ENCODE measurements around the gene NFATC3.
"Not testable (repeated sequence)": the region's sequence is repeated elsewhere in the genome, so short reads cannot be mapped to it uniquely, and the experiment has no call there.

NFATC3 gene

GRCh38 chr16:68111379-68111778 is 26.2 kb downstream of the NFATC3 start:
- Histone ChIP-seq H3K36me3 (no peaks in the 10 kb centered on the region), H3K27me3 (no peaks in the 10 kb centered on the region), H3K9me3 (no peaks in the 10 kb centered on the region; the same call in 1 of the 2 replicates), H3K4me1 (no peaks in the 10 kb centered on the region), H3K4me3 (ENCODE audit: low read depth, low read length) (no peak overlapping the region)
- TF ChIP-seq, protein P1, sequence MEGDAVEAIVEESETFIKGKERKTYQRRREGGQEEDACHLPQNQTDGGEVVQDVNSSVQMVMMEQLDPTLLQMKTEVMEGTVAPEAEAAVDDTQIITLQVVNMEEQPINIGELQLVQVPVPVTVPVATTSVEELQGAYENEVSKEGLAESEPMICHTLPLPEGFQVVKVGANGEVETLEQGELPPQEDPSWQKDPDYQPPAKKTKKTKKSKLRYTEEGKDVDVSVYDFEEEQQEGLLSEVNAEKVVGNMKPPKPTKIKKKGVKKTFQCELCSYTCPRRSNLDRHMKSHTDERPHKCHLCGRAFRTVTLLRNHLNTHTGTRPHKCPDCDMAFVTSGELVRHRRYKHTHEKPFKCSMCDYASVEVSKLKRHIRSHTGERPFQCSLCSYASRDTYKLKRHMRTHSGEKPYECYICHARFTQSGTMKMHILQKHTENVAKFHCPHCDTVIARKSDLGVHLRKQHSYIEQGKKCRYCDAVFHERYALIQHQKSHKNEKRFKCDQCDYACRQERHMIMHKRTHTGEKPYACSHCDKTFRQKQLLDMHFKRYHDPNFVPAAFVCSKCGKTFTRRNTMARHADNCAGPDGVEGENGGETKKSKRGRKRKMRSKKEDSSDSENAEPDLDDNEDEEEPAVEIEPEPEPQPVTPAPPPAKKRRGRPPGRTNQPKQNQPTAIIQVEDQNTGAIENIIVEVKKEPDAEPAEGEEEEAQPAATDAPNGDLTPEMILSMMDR (IDR thresholded peaks at IDR 0.05; ENCODE audit: low read depth, low read length) = no peak
- no peak for DNase-seq

DNA sequence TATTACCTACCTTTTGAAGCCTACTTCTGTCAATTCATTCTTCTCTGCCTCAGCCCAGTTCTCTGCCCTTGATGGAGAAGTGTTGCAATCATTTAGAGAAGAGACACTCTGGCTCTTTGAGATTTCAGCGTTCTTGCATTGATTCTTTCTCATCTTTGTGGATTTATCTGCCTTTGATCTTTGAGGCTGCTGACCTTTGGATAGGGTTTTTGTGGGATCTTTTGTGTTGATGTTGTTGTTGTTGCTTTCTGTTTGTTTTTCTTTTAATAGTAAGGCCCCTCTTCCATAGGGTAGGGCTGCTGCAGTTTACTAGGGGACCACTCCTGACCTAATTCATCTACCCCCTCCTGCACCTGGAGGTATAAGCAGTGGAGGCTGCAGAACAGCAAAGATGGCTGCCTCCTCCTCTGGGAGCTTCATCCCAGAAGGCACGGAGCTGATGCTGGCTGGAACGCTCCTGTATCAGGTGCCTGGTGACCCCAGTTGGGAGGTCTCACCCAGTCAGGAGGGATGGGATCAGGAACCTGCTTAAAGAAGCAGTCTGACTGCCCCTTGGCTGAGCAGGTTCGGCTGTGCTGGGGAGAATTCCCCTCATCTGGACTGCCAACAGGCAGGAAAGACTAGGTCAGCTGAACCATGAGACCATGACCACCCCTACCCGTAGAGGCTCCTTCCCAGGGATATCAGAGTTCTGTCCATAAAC is 28.0 kb downstream of the NFATC3 start:
- no peak overlapping the region for H3K4me3 ChIP-seq (ENCODE audit: low read depth, low read length)
- H3K36me3 ChIP-seq = no peaks in the 10 kb centered on the region
- H3K4me1 ChIP-seq = no peaks in the 10 kb centered on the region
- no peaks in the 10 kb centered on the region for H3K27me3 ChIP-seq
- DNase-seq = no peak
- H3K9me3 ChIP-seq = no peaks in the 10 kb centered on the region; the same call in 1 of the 2 replicates
- TF ChIP-seq, protein P1 (IDR thresholded peaks at IDR 0.05; ENCODE audit: low read depth, low read length) = no peak

DNA sequence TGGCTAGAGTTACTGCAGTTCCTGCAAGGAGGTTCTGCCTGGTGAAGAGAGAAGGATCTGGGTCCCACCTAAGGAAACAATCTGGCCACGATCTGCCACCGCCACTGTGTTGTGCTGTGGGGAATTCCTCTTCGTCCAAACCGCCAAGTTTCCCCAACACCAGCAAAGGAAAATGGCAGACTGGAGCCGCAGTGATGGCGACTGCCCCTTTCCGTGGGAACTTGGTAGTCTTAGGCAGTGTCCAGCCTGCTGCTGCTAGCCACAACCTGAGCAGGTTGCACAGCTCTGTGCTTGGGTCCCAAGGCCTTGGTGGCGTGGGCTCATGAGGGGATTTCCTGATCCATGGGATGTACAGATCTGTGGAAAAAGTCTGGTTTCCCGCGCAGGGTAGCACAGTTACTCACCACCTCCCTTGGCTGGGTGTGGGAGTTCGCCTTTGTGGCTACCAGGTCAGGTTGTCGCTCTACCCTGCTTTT is 28.6 kb downstream of the NFATC3 start:
- H3K4me1 ChIP-seq = no peaks in the 10 kb centered on the region
- DNase-seq = no peak
- no peaks in the 10 kb centered on the region; the same call in 1 of the 2 replicates for H3K9me3 ChIP-seq
- H3K4me3 ChIP-seq (ENCODE audit: low read depth, low read length) = no peak overlapping the region
- no peaks in the 10 kb centered on the region for H3K36me3 ChIP-seq
- TF ChIP-seq, protein P1 (IDR thresholded peaks at IDR 0.05; ENCODE audit: low read depth, low read length) = no peak
- no peaks in the 10 kb centered on the region for H3K27me3 ChIP-seq

GRCh38 chr16:68114939-68115338 is 29.8 kb downstream of the NFATC3 start:
- H3K4me1 ChIP-seq; H3K36me3 ChIP-seq; H3K9me3 ChIP-seq; DNase-seq; H3K27me3 ChIP-seq; H3K4me3 ChIP-seq (ENCODE audit: low read depth, low read length): not testable (repeated sequence)

DNA sequence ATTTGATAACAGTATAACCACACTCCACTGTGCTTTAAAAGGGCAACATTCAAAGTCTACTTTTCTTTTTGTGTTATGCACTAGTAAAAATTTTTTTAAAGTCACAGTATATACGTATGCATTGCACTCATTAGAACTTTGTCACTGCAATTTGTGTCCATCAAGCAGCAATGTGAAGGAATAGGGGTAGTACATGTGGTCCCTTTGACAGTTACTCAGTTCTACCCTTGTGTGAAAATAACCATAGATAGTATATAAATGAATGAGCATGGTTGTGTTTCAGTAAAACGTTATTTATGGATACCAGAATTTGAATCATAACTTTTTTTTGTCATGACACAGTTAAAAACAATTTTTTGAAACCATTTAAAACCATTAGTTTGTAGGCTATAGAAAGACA is 30.7 kb downstream of the NFATC3 start:
- Histone ChIP-seq H3K9me3 (no peaks in the 10 kb centered on the region; the same call in 1 of the 2 replicates), H3K36me3 (no peaks in the 10 kb centered on the region), H3K4me1 (no peaks in the 10 kb centered on the region), H3K4me3 (ENCODE audit: low read depth, low read length) (no peak overlapping the region), H3K27me3 (no peaks in the 10 kb centered on the region)
- no peak for DNase-seq
- TF ChIP-seq, protein P1 (IDR thresholded peaks at IDR 0.05; ENCODE audit: low read depth, low read length) = no peak

DNA sequence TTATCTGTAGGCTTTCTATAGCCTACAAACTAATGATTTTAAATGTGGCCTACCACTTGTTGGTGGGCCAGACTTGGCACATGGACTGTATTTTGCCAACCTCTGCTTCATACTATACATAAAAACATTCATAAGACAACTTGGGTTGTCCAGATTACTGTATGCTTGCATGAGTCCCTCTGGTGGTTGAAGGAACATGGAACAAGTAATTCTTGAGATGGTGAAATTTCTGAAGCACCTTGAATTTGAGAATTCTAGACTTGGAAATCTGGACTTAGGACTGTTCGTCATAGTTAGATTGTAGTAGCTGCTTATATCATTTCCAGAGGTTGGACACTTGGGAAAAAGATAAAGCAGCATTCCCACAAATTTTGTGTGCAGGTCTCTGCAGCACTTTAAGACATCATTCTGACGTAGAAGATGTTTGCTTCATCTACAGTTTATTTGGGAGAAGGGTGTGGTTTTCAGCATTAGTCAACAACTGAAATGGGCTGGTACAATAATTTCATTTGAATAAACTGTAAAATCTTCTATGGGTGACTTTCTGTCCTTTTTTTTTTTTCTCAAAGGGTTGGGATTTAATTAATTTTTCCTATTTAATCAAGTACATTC is 31.2 kb downstream of the NFATC3 start:
- Histone ChIP-seq H3K9me3 (no peaks in the 10 kb centered on the region; the same call in 1 of the 2 replicates), H3K27me3 (no peaks in the 10 kb centered on the region), H3K36me3 (no peaks in the 10 kb centered on the region), H3K4me3 (ENCODE audit: low read depth, low read length) (no peak overlapping the region), H3K4me1 (no peaks in the 10 kb centered on the region)
- TF ChIP-seq, protein P1 (IDR thresholded peaks at IDR 0.05; ENCODE audit: low read depth, low read length) = peak; percentile 36
- DNase-seq = no peak
